ENCODE results near the gene ZNF865.

The ZNF865 gene

GRCh38 chr19:55663846-55664536, 58.5 kb downstream of the ZNF865 start:
- DNase-seq: no peak

- DNase-seq: no peak
These were observed 61.0 kb downstream of the ZNF865 start for GRCh38 chr19:55666343-55667005.

Measured in CD4-positive, alpha-beta T cell treated with Interleukin-15 for 1 hour (primary cell).